ENCODE measurements around the gene UNC93B1. TPM values are rescaled to one million over a fixed set of nuclear protein-coding genes. Genes with fewer than 3 reads are reported as not detected.

UNC93B1 gene
- total and polyA plus RNA-seq, 2 of the 13 experiments (the other 11 are each of a cell fraction or from before 2014, with no cell fraction given) = 8.8 to 18.9 TPM

GRCh38 chr11:68003846-68004550, at the start of gene UNC93B1 (continued):
- TF ChIP-seq PBX2 (CRISPR knock-in tag; IDR thresholded peaks at IDR 0.05) (no peak), ZNF101 (CRISPR knock-in tag; IDR thresholded peaks at IDR 0.05; ENCODE audit: borderline replicate concordance, low read depth) (no peak), AGO2 (optimal IDR thresholded peaks at IDR 0.05; ENCODE audit: low read depth, low read length) (no peak), ZNF589 (CRISPR knock-in tag; conservative IDR thresholded peaks at IDR 0.05) (no peak), MIER3 (CRISPR knock-in tag; IDR thresholded peaks at IDR 0.05; ENCODE audit: borderline replicate concordance) (peak; percentile 21; the same call in 1 of the 2 replicates), GLMP (CRISPR knock-in tag; IDR thresholded peaks at IDR 0.05; ENCODE audit: borderline replicate concordance) (no peak), BRD4 (CRISPR knock-in tag; IDR thresholded peaks at IDR 0.05) (no peak), MNT (IDR thresholded peaks at IDR 0.05) (peak; percentile 56), NFRKB (IDR thresholded peaks at IDR 0.05) (no peak), GRHL1 (CRISPR knock-in tag; conservative IDR thresholded peaks at IDR 0.05) (no peak), GATAD2A (CRISPR knock-in tag; IDR thresholded peaks at IDR 0.05) (no peak), ZFP37 (CRISPR knock-in tag; IDR thresholded peaks at IDR 0.05; ENCODE audit: borderline replicate concordance) (no peak), AKAP8 (CRISPR knock-in tag; IDR thresholded peaks at IDR 0.05) (no peak), RBM39 (IDR thresholded peaks at IDR 0.05; ENCODE audit: low read depth, low read length, poor library complexity, severe bottlenecking) (no peak), TFE3 (CRISPR knock-in tag; IDR thresholded peaks at IDR 0.05) (no peak), MED8 (CRISPR knock-in tag; IDR thresholded peaks at IDR 0.05; ENCODE audit: insufficient replicate concordance) (no peak), FOXA3 (CRISPR knock-in tag; IDR thresholded peaks at IDR 0.05) (0 out of 2 replicates have a peak, but pooled peaks have one; percentile 28), PHB2 (IDR thresholded peaks at IDR 0.05; ENCODE audit: partially characterized antibody) (no peak), SRY (CRISPR knock-in tag; IDR thresholded peaks at IDR 0.05) (no peak), ZNF251 (CRISPR knock-in tag; IDR thresholded peaks at IDR 0.05) (no peak), ZNF619 (CRISPR knock-in tag; IDR thresholded peaks at IDR 0.05) (no peak)
